HG02938 (cell line): Measurements from ENCODE around the gene ERFE.
"Not testable (repeated sequence)": the region's sequence is repeated elsewhere in the genome, so short reads cannot be mapped to it uniquely, and the experiment has no call there.

Experiments
- ATAC-seq: cut with Tn5 transposase; IDR thresholded peaks from one replicate; pipeline ENCODE4 v1.9.1; 2021; ENCODE audit warnings: mild to moderate bottlenecking, moderate library complexity; ENCODE audit not compliant: unreplicated experiment

ERFE gene

GRCh38 chr2:238167344-238167715, 8.6 kb downstream of the ERFE start:
- no peak for ATAC-seq

- ATAC-seq, result no peak
Measured at GRCh38 chr2:238167761-238168160, 9.0 kb downstream of the ERFE start.

- ATAC-seq, result no peak
Measured at GRCh38 chr2:238168196-238169047, 9.7 kb downstream of the ERFE start.

- no peak for ATAC-seq
Measured at GRCh38 chr2:238169048-238169707, 10.4 kb downstream of the ERFE start.

GRCh38 chr2:238169708-238170251, 11.0 kb downstream of the ERFE start:
- ATAC-seq, result no peak

GRCh38 chr2:238170386-238171071, 11.8 kb downstream of the ERFE start:
- no peak for ATAC-seq

GRCh38 chr2:238171072-238171431, 12.3 kb downstream of the ERFE start:
- not testable (repeated sequence) for ATAC-seq

- no peak for ATAC-seq
Measured at GRCh38 chr2:238171575-238172187, 12.9 kb downstream of the ERFE start.

- no peak for ATAC-seq
Measured at GRCh38 chr2:238172439-238172838, 13.7 kb downstream of the ERFE start.

GRCh38 chr2:238173692-238174091, 14.9 kb downstream of the ERFE start:
- no peak for ATAC-seq

- ATAC-seq, result no peak
Measured at GRCh38 chr2:238174291-238174690, 15.5 kb downstream of the ERFE start.

- ATAC-seq, result no peak
Measured at GRCh38 chr2:238174701-238175100, 15.9 kb downstream of the ERFE start.

- ATAC-seq, result no peak
Measured at GRCh38 chr2:238176613-238177012, 17.8 kb downstream of the ERFE start.

GRCh38 chr2:238180554-238180953, 21.8 kb downstream of the ERFE start:
- ATAC-seq, result no peak

- no peak for ATAC-seq
Measured at GRCh38 chr2:238182362-238182761, 23.6 kb downstream of the ERFE start.

- ATAC-seq, result no peak
Measured at GRCh38 chr2:238183821-238184220, 25.1 kb downstream of the ERFE start.

GRCh38 chr2:238187618-238188548, 29.1 kb downstream of the ERFE start:
- ATAC-seq, result no peak

GRCh38 chr2:238190445-238190844, 31.7 kb downstream of the ERFE start:
- no peak for ATAC-seq

- ATAC-seq, result peak; percentile 12
Measured at GRCh38 chr2:238202326-238203093, 43.7 kb downstream of the ERFE start.
